Myocyte (in vitro differentiated cells): ENCODE data around the gene GPATCH3. TPM values are rescaled to one million over a fixed set of nuclear protein-coding genes. Genes with fewer than 3 reads are reported as not detected.
A peak's percentile ranks its signal among the peaks of the same experiment; 100 is the strongest.
"Not testable (repeated sequence)": the region's sequence is repeated elsewhere in the genome, so short reads cannot be mapped to it uniquely, and the experiment has no call there.

Source experiments
- DNase-seq: peaks from one replicate; pipeline ENCODE4 v3.0.0-alpha.2; 2012; ENCODE audit warnings: low read depth
- total RNA-seq: library from RNA; depleted of rRNA; stranded (reverse); fragments of >200 nt; gene quantifications from 2 replicates; pipeline ENCODE4 v1.2.3, GENCODE V29; 2014

The GPATCH3 gene
- total RNA-seq, 1 donor from 2014 or later = 6.3 TPM

GRCh38 chr1:26913754-26914619 is 13.7 kb upstream of the GPATCH3 start, which contains the start of gene NR0B2:
NR0B2 (minus strand) TSS chr1:26913975; CDS start chr1:26913940, 35 bp downstream.
- peak; percentile 12 for DNase-seq

- no peak for DNase-seq
Observed at GRCh38 chr1:26913389-26913753, 13.1 kb upstream of the GPATCH3 start.

- no peak for DNase-seq
Observed at GRCh38 chr1:26912147-26912490, 11.9 kb upstream of the GPATCH3 start.

DNA sequence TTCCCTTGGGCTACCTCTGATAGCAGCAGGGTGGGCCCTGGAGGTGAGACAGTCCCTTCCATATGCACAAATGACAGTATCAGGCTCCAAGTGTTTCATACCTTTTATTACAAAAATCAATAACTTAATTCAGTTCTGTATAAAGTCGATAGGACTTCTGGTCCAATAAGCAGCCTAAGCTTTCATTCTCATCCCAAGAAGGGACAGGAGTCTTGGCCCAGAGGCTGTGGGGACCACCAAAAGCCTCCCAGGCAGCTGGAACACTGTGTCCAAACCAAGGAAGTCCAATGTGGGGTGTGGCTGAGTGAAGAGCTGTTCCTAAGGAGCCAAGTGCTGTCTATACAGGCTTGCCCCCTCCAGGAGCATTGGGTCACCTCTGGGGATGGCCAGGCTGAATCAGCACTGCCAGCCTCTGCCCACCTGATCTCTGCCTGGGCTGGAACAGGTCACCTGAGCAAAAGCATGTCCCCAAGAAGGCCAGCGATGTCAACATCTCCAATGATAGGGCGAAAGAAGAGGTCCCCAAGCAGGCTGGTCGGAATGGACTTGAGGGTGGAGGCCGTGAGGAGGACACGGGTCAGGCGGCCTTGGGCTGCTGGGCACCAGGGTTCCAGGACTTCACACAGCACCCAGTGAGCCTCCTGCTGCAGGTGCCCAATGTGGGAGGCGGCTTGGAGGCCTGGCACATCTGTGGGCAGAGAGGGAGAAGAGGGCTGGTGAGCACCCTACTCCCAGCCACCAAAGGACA is 11.3 kb upstream of the GPATCH3 start:
- no peak for DNase-seq

DNA sequence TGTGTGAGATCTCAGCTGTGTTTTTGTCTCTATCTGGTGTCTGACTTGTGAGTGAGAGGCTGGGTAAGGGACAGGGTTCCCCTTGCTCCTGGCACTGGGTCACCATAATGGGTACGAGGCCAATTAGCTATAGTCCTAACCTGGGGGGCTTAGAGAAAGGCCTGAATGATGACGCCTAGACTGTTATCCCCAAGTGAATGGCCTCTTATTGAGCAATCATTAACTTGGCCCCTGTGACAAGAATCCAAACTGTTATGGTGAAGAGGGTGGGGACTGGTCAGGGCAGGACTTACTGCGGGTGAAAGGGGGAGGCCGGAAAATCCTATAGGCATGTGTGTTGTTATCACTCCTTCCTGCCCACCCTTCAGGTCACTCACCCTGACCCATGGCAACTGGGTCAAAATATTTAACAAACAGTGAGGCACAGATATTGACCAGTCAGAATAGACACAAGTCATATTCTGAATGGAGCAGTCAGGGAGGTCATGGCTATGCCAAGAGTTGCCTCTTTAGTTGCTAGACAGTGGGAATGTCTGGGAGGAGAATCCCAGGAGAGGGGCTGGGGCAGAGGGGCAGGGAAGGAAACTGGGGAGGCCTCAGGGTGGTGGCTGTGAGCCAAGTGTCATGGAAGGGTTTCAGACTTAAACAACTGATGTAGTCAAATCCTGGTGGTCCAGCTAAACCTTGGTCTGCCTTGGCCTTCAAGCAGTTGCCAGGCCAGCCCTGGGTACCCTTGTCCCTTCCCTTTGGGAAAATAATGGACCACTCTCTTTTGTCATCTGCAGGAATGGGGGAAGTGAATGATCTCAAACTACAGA is 10.3 kb upstream of the GPATCH3 start:
- no peak for DNase-seq

GRCh38 chr1:26909951-26910342 is 9.7 kb upstream of the GPATCH3 start:
- DNase-seq = no peak

DNA sequence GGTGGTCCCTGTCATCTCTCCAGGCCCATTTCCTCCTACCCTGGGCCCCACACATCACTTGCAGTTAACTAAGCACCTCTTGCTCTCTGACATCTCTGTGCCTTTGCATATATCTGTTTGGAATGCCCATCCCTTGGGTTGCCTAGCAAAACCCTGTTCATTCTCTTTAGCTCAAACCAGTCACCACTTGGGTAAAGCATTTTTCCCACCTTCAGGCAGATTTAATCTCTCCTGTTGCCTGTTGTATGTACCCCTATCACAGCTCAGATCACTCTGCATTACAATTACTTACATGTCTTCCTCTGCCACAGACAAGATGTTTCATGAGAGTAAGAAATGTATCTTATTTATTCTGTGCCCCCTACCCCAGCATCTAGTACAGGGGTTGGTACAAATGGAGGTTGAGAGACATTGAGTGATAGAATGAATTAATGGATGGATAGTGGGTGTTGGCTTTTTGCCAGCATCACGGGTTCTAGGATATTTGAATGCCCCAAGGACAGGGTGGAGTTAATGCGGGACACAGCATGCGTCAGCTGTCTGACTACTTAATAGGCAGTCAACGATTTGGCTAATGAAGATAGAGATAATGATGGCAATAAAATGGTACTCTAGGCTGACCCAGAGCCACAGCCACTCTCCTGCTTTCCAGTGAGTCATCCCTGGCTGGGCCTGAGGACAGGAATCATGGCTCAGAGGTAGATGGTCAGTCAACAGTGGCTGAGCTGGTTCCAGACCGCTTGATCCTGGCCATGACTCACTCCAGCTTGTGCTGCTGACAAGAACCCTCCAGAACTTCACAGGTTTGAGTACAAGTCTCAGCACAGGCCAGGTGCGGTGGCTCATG is 7.0 kb upstream of the GPATCH3 start:
- DNase-seq = peak; percentile 49

DNA sequence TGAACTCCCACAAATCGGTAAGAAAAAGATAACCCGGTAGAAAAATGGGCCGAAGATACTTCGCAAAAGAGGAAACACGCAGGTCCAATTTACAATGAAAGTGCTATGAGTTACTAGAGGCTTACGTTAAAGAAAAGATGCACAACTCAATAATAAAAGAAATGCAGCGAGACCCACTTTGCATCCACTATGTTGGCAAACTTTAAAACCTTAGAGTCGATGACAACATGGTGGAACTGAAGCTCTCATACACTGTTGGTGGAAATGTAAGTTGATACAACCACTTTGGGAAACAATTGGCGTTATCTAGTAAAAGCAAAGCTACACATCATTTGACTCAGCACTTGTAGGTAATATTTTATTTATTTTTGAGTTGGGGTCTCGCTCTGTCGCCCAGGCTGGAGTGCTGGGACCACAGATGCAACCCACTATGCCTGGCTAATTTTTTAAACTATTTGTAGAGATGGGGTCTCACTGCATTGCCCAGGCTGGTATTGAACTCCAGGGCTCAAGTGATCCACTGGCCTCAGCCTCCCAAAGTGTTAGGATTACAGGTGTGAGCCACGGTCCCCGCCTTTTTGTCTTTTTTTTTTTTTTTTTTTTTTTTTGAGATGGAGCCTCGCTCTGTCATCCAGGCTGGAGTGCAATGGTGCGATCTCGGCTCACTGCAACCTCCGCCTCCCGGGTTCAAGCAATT is 696 bp upstream of the GPATCH3 start:
- no peak for DNase-seq

- DNase-seq = no peak
Observed at GRCh38 chr1:26897351-26897750, 2.9 kb downstream of the GPATCH3 start.

GRCh38 chr1:26894263-26894662 is 6.0 kb downstream of the GPATCH3 start:
- DNase-seq = no peak

GRCh38 chr1:26890467-26890796 is 9.8 kb downstream of the GPATCH3 start:
- DNase-seq = no peak

- DNase-seq = peak; percentile 83
Observed at GRCh38 chr1:26889551-26890466, 10.5 kb downstream of the GPATCH3 start, which contains the start of gene GPN2. GPN2 (minus strand) TSS chr1:26890283; CDS start chr1:26890096, 187 bp downstream.

DNA sequence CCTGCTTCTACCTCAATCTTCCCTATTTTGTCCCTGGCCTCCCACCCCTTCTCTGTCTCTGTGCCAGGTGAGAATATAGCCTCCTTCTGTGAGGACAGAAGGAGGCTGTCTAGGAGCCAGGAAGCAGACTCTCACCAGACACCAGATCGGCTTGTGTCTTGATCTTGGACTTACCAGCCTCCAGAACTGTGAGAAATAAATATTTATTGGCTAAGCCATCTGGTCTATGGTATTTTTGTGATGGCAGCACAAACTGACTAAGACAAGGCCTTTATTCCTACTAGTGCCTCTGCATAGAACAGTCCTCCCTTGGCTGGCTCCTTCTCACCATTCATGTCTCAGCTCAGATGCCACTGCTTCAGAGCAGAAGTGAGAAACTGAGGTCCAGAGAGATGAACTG is 12.0 kb downstream of the GPATCH3 start:
- no peak for DNase-seq

DNA sequence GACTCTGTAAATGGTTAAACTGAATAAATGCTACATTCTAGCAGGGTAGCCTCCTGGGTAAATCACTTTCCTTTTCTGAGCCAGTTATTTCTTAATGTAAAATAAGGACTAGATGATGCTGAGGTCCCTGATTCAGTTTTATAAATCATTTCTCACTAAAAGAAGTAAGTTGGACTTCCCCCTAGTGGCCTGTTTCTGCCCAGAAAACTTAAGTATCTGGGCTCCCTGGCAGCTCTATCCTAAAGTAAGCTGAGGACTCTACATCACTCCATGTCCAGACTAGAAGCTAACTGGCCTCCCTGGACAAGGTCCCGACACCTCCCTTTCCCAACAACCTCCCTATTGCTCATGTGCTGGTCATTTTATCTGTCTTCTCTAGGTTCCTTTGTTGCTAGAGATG is 13.1 kb downstream of the GPATCH3 start:
- peak; percentile 13 for DNase-seq

- no peak for DNase-seq
Observed at GRCh38 chr1:26882696-26883463, 17.4 kb downstream of the GPATCH3 start.

GRCh38 chr1:26881611-26882010 is 18.7 kb downstream of the GPATCH3 start:
- not testable (repeated sequence) for DNase-seq

- no peak for DNase-seq
Observed at GRCh38 chr1:26879793-26880192, 20.5 kb downstream of the GPATCH3 start.

DNA sequence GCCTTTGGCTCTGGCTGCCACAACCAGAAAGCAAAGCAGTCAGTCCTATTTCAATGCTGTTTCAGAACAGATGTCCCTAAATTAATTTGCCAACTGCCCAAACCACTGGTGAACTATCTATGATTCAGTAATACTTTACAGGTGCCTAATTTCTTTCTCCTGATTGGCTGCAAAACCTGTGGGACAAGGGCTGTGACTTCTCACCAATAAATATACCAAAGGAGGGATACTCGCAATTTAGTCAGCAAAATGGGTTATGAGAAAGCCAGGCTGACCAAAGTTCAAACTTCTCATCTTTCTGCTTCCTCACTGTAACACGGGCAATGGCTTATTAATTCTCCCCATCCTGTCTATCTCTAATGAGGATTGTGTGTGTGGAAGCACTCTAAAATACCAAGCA is 22.9 kb downstream of the GPATCH3 start:
- DNase-seq = no peak
